ENCODE results near the gene LRG1. TPM values are rescaled to one million over a fixed set of nuclear protein-coding genes. Genes with fewer than 3 reads are reported as not detected.
A peak's percentile ranks its signal among the peaks of the same experiment; 100 is the strongest.

The LRG1 gene
- total RNA-seq, 1 donor from 2014 or later: 1.2 TPM

DNA sequence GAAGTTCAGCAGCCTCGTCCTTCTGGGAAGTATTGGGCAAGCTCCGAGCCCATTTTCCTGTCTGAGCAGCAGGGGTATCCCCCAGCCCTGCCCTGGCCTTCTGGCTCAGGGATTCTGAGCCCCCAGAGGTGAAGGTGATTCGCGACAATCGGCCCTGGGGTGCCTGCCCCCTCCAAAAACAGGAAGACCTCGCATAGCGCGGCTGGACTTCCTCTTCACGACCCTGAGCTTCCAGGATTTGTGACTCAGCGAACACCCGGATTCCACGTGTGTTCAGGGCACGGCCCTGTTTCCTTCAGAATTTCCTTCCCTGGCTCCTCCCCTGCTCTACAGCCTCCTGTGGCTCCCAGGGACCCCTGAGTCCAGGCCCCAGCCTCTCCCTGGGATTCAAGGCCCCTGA is 19.7 kb upstream of the LRG1 start, which contains the start of gene SEMA6B:
TSS of gene SEMA6B (minus strand) at position 116 of the 400 bp plus-strand sequence. CDS start 1,227 bp downstream, outside the sequence.
- Mint-ChIP-seq H3K4me3 (no peak within 1 kb of the TSS), H3K4me1 (ENCODE audit: unreplicated experiment) (no peaks in the 10 kb centered on the region), H3K27ac (no peak within 1 kb of the TSS), H3K9me3 (no peaks in the 10 kb centered on the region), H3K27me3 (no peaks in the 10 kb centered on the region), H3K36me3 (no peaks in the 10 kb centered on the region)
- TF ChIP-seq, protein P1, sequence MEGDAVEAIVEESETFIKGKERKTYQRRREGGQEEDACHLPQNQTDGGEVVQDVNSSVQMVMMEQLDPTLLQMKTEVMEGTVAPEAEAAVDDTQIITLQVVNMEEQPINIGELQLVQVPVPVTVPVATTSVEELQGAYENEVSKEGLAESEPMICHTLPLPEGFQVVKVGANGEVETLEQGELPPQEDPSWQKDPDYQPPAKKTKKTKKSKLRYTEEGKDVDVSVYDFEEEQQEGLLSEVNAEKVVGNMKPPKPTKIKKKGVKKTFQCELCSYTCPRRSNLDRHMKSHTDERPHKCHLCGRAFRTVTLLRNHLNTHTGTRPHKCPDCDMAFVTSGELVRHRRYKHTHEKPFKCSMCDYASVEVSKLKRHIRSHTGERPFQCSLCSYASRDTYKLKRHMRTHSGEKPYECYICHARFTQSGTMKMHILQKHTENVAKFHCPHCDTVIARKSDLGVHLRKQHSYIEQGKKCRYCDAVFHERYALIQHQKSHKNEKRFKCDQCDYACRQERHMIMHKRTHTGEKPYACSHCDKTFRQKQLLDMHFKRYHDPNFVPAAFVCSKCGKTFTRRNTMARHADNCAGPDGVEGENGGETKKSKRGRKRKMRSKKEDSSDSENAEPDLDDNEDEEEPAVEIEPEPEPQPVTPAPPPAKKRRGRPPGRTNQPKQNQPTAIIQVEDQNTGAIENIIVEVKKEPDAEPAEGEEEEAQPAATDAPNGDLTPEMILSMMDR (conservative IDR thresholded peaks at IDR 0.05): no peak
- DNase-seq (ENCODE audit: extremely low spot score, unreplicated experiment): no peak

DNA sequence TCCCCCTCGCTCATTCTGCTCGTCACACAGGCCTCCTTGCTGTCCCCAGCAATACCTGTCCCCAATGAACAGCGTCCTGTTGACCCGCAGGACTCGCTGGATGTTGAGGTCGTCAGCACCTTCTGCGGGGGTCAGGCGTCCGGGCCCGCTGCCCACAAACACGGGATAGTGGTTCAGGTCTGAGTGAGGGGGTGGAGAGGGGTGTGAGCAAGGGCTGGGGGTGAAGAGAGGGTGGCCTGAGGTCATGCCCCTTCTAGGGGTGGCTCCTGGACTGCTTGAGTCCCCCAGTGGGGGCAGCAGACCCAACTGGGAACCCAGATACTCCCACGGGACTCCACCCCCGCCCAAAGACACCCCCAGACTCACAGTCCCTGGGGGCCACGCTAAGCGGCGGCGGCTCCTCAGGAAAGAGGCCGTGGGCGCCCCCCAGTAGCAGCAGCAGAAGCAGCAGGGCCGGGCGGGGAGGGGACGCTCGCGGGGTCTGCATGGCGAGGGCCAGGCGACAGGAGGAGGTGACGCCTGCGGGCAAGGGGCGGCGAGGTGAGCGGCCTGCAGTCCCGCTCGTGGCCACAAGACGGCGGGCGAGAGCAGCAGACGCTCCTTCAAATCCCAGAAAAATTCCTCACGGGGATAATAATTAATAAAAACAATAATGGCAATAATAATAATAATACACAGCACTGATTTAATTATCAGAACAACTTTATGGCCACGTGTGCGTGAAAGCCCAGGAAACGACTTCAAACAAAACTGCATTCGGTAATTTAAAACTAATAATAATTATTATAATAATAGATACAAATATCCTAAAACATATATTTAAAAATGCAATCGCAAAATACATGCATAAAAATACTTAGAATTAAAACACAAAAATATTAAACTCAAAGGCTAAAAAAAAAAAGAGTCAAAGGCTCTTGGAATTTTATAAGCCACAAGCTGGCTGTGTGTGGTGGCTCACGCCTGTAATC is 18.4 kb upstream of the LRG1 start:
- no peaks in the 10 kb centered on the region for H3K9me3 Mint-ChIP-seq
- no peaks in the 10 kb centered on the region for H3K4me1 Mint-ChIP-seq (ENCODE audit: unreplicated experiment)

DNA sequence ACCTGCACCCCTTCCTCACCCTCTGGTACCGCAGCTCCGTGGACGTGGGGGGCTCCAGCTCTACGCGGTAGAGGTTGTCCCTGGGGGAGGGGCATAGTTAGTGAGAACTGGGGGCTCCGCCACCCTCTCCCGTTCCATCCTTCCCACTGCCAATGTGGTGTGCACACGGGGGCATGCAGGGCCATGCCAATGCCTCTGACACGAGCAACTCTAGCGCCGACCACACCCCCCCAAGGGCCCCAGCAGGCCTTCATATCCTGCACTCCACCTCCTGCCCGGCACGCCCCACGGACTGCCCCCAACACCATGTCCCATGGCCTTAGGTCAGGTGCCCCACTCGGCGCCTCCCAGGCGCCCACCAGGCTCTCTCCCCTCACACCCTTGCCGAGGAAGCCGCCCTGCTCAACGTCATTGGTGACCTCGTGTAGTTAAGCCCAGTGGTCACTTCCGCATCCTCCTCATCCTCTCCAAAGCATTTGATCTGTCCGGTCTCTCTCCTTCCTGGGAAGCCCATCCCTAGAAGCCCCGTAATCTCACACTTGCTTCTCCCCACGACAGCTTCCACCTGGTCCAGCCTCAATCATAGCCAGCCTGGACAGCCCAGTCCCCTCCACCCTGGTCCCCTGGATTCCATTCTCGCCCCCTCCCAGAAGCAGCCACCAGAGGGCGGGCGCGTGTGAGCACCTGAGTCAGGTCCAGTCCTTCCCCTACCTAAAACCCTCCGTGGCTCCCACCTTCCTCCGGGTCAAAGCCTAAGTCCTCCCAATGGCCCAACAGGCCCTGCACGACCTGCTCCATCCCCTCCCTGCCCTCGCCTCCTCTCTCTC is 17.5 kb upstream of the LRG1 start:
- no peak overlapping the region for H3K4me3 Mint-ChIP-seq
- no peaks in the 10 kb centered on the region for H3K4me1 Mint-ChIP-seq (ENCODE audit: unreplicated experiment)
- peak; percentile 66 for DNase-seq (ENCODE audit: extremely low spot score, unreplicated experiment)
- no peaks in the 10 kb centered on the region for H3K9me3 Mint-ChIP-seq
- no peaks in the 10 kb centered on the region for H3K27me3 Mint-ChIP-seq
- no peaks in the 10 kb centered on the region for H3K36me3 Mint-ChIP-seq
- H3K27ac Mint-ChIP-seq: no peak overlapping the region
- TF ChIP-seq, protein P1 (conservative IDR thresholded peaks at IDR 0.05): no peak

More for the DNA sequence above, 18.4 kb upstream of the LRG1 start:
- no peak overlapping the region for H3K27ac Mint-ChIP-seq
- no peaks in the 10 kb centered on the region for H3K27me3 Mint-ChIP-seq
- H3K36me3 Mint-ChIP-seq: no peaks in the 10 kb centered on the region
- TF ChIP-seq, protein P1 (conservative IDR thresholded peaks at IDR 0.05): peak; percentile 100
- DNase-seq (ENCODE audit: extremely low spot score, unreplicated experiment): peak; percentile 78
- H3K4me3 Mint-ChIP-seq: no peak overlapping the region

DNA sequence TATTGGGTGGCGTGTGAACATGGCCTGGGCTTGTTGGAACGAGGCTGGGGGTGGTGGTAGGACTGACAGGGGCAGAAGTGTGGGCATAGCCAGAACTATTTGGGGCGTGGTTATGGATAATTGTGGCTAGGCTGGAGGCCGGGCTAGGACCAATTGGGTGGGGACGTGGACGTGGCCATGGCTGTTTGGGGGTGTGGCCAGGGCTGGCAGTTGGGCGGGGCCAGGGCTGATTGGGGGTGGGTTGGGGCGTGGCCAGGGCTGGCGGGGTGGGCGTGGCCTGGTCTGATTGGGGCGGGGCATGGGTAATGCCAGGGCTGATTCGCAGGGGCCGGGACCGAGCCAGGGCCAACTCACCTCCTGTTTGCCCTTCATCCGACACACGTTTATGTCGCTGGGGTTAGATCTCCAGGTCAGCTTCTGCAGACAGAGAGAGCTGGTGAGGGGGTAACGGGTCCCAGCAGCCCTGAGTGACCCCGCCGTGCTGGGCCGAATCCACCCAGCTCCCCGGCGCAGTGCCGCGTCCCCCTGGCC is 16.8 kb upstream of the LRG1 start:
- Mint-ChIP-seq H3K4me3 (no peak overlapping the region), H3K27ac (no peak overlapping the region), H3K4me1 (ENCODE audit: unreplicated experiment) (no peaks in the 10 kb centered on the region), H3K27me3 (no peaks in the 10 kb centered on the region), H3K9me3 (no peaks in the 10 kb centered on the region), H3K36me3 (no peaks in the 10 kb centered on the region)
- DNase-seq (ENCODE audit: extremely low spot score, unreplicated experiment): no peak
- TF ChIP-seq, protein P1 (conservative IDR thresholded peaks at IDR 0.05): no peak

Data from type B pancreatic cell (in vitro differentiated cells).